Cardiac fibroblast (primary cell): ENCODE measurements around the gene ZNF488.

Source experiments
- DNase-seq, 2 donors: peaks; one replicate each; pipeline versions ENCODE4 v3.0.0 to v3.0.0-alpha.2; 2010; ENCODE audit warnings: low read depth in 2 of 2
- H3K4me3 ChIP-seq, 2 donors: replicated peaks in 1 of 2; 1 replicate in 1 of 2; 2 replicates in 1 of 2; pipeline ENCODE4 v1.5.1; 2011; ENCODE audit warnings: low read depth in 2 of 2, low read length in 2 of 2, mild to moderate bottlenecking in 2 of 2, moderate library complexity in 1 of 2
- CTCF ChIP-seq: IDR thresholded peaks from one replicate; pipeline ENCODE4 v1.5.1; 2011; ENCODE audit warnings: low read depth, mild to moderate bottlenecking, low read length, inconsistent platforms

ZNF488 gene

GRCh38 chr10:47356708-47357107 is 27.4 kb downstream of the ZNF488 start:
- no peak for TF ChIP-seq CTCF
- no peak overlapping the region for H3K4me3 ChIP-seq
- DNase-seq, result no peak

GRCh38 chr10:47354900-47355299 is 29.2 kb downstream of the ZNF488 start:
- DNase-seq, result no peak
- TF ChIP-seq CTCF, result no peak
- no peak overlapping the region for H3K4me3 ChIP-seq

- no peak overlapping the region for H3K4me3 ChIP-seq
- peak; percentile 34 for TF ChIP-seq CTCF
- DNase-seq, result peak; percentile 31 to 41
These were observed 29.9 kb downstream of the ZNF488 start for GRCh38 chr10:47354165-47354564.

GRCh38 chr10:47353351-47353750 is 30.7 kb downstream of the ZNF488 start:
- no peak for TF ChIP-seq CTCF
- H3K4me3 ChIP-seq, result no peak overlapping the region
- DNase-seq, result no peak

- no peak overlapping the region for H3K4me3 ChIP-seq
- DNase-seq, result no peak
- TF ChIP-seq CTCF, result no peak
These were observed 31.9 kb downstream of the ZNF488 start for GRCh38 chr10:47351899-47352815.

- no peak for DNase-seq
- no peak overlapping the region for H3K4me3 ChIP-seq
- no peak for TF ChIP-seq CTCF
These were observed 33.1 kb downstream of the ZNF488 start for GRCh38 chr10:47350671-47351640.
